HG02763 (cell line): Measurements from ENCODE around the gene GMFB.
"Not testable (repeated sequence)": the region's sequence is repeated elsewhere in the genome, so short reads cannot be mapped to it uniquely, and the experiment has no call there.

Experiments
- ATAC-seq: cut with Tn5 transposase; IDR thresholded peaks from one replicate; pipeline ENCODE4 v1.9.1; 2021; ENCODE audit warnings: mild to moderate bottlenecking, moderate library complexity; ENCODE audit not compliant: unreplicated experiment

GMFB gene

GRCh38 chr14:54462048-54462447 is 26.7 kb downstream of the GMFB start:
- no peak for ATAC-seq

GRCh38 chr14:54459106-54459505 is 29.7 kb downstream of the GMFB start:
- no peak for ATAC-seq

- not testable (repeated sequence) for ATAC-seq
Observed at GRCh38 chr14:54458536-54458935, 30.2 kb downstream of the GMFB start.

DNA sequence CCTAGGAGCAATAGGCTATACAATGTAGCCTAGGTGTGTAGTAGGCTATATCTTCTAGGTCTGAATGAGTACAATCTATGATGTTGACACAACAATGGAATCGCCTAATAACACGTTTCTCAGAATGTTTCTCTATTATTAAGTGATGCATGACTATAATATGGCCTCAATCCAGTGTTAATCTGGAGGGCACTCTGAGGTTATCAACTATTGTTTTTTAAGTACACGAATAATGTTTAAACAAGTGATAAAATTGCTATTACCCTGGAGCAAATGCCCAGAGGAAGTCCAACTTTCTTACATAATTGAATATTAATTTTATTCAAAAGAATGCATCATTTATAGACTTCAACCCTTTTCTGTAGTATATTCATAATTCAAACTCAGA is 31.2 kb downstream of the GMFB start:
- no peak for ATAC-seq

DNA sequence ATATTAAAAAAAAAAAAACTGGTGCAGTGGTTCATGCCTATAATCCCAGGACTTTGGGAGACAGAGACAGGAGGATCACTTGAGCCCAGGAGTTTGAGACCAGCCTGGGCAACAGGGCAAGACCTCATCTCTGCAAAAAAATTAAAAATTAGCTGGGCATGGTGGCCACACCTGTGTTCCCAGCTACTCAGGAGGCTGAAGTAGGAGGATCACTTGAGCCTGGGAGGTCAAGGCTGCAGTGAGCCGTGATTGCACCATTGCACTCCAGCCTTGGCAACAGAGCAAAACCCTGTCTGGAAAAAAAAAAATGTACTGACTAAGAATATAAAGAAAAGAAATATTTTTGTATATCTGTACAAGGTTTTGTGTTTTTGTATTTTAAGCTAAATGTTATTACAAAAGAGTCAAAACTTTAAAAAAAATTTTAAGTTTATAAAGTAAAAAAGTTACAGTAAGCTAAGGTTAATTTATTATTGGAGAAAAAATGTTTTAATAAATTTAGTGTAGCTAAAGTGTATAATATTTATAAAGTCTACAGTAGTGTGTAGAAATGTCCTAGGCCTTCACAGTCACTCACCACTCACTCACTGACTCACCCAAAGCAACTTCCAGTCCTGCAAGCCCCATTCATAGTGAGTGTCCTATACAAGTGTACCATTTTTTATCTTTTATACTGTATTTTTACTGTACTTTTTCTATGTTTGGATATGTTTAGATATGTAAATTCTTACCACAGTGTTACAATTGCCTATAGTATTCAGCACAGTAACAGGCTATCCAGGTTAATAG is 31.8 kb downstream of the GMFB start:
- ATAC-seq = not testable (repeated sequence)

GRCh38 chr14:54455363-54455762 is 33.4 kb downstream of the GMFB start:
- no peak for ATAC-seq

DNA sequence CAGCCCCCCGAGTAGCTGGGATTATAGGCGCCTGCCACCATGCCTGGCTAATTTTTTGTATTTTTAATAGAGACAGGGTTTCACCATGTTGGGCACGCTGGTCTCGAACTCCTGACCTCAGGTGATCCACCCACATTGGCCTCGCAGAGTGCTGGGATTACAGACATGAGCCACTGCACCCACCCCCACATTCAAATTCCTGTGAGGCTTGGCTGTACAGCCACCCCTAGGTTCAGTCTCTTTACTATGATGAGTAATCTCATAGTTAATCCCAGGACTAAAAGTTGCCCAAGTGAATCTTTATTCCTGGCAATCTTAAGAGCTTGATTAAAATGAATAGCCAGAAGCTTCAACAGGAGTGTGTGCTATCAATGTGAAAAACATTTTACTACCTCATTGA is 34.8 kb downstream of the GMFB start:
- ATAC-seq = not testable (repeated sequence)

GRCh38 chr14:54453252-54453651 is 35.5 kb downstream of the GMFB start:
- ATAC-seq = no peak

- ATAC-seq = no peak
Observed at GRCh38 chr14:54451961-54452360, 36.8 kb downstream of the GMFB start.

- no peak for ATAC-seq
Observed at GRCh38 chr14:54451121-54451601, 37.6 kb downstream of the GMFB start.

DNA sequence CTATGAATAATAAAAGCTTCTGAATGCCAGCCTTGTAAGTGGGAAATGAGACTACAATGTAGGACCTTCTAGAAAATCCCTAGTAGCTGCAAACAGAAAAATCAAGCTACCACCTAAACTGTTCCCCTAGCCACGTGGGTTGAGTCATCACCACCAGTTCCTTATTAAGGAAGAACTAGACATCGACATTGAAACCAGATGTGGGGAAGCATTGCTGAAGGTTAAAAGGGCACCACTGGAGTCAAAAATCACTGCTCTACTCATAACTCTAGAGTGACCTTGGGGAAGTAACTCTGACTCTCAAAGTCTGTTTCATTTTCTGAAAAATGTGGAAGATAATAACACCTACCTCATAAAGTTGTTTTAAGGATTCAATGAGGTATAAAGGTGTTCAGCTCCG is 38.2 kb downstream of the GMFB start:
- peak; percentile 69 for ATAC-seq

- no peak for ATAC-seq
Observed at GRCh38 chr14:54447231-54447692, 41.5 kb downstream of the GMFB start.

DNA sequence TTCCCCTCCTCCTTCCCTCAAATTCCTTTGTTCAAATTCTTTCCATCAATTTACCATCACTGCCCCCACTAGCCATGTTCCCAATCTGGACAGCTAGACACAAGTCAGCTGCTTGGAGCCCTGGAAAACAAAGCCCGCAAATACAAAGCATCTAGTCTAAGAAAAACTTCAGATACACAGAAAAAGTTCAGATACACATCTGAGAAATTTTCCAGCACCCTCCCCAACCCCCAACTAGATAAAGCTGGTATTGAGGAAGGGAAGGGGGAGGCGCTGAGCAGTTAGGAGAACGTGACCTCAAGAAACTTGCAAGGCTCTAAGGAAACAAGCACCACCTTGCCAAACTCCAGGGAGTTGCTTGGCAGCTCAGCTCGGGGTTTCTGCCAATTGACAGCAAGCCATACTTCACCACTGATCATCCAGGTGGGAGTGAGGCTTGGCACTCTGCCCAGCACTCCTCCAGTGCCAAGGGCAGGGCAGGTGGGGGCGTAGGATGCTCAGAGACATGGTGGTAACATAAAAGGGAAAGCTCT is 42.6 kb downstream of the GMFB start:
- ATAC-seq = no peak

DNA sequence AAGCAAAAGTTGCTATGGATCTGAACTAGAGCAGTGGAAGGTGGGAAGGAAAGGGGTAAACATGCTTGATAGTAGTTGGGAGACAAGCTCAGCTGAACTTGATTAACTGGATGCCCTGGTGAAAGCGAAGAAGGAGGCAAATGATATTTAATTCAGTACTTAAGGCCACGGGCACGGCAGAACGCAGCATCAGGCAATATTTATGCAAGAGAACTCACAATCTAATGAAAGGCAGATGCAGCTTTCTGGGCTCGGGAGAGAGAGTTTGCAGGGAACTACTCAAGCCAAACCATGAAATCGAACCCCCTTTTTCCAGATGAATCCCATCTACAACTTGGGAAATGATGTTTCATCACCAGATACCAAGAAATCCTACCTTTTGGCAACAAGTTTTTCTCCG is 44.1 kb downstream of the GMFB start:
- no peak for ATAC-seq

DNA sequence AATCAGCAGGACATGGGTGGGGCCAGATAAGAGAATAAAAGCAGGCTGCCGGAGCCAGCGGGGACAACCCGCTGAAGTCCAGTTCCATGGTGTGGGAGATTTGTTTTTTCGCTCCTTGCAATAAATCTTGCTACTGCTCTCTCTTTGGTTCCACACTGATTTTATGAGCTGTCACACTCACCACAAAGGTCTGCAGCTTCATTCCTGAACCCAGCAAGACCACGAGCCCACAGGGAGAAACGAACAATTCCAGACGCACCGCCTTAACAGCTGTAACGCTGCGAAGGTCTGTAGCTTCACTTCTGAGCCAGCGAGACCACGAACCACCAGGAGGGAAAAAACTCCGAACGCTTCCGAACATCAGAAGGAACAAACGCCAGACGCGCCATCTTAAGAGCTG is 44.8 kb downstream of the GMFB start:
- ATAC-seq = no peak

- ATAC-seq = not testable (repeated sequence)
Observed at GRCh38 chr14:54442961-54443360, 45.8 kb downstream of the GMFB start.

DNA sequence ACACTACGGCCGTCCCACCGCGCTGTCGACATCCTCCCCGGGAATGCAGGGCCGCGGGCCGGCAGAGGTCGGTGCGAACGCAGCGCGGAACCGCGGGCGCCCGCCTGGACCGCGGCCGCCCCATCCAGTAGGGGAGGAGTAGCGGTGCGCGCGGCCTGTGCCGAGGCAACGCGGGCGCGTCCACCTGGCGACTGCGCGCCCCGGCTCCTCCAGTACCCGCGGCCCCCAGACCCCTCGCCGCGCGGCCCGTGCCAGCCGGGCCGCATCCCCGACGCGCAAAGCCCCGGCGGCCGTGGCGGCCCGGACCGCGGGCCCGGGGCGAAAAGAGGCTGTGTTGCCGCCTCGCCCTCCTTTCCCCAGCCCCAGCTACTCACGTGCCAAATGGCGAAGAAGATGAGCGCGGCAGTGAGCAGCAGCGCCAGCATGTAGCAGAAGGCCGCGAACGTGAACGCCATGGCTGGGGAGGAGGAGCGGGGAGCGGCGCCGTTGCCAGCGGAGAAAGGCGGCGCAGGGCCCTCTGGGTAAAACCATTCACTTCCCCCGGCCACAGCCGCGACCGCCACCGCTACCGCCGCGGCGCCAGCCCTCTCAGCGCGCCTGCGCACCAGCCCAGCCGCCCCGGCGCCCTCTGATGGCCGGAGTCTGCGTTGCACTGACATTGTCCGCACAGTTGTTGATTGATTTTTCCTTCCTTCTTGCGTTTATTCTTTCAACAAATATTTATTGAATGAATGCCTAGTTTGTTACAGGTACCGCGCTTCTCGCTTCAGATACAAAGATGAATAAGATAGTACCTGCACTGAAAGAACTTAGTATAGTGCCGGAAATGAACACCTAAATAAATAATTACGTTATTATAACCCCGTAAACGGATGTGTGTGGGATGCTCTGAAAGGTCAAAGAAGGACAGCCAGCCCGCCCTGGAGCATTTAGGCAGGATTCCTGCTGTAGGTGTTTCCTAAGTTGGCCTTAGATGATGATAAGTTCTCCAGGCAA is 47.6 kb downstream of the GMFB start, which contains the start of gene CNIH1:
CNIH1 (minus strand) TSS at position 502 of the 996 bp plus-strand sequence; CDS start at position 455, 47 bp downstream.
- peak; percentile 97 for ATAC-seq

DNA sequence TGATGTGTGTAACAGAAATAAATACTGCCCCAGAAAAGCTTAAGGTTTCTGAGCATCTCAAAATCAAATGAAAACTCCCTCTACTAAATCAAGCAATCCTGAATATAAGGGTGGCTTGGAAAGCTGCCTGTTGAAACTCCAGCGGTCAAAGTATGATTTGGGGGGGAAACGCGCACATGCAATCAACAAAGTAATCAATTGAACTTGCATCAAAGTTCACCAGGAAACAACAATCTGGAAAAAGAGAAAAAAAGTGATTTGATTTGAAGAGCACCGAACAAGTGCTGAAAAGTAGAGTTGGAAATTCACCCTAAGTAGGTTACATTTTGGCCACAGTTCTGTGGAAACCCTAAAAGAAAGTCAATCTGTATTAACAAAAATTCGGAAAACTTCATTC is 48.3 kb downstream of the GMFB start:
- ATAC-seq = no peak

- no peak for ATAC-seq
Observed at GRCh38 chr14:54440037-54440436, 48.7 kb downstream of the GMFB start.

GRCh38 chr14:54438703-54439102 is 50.1 kb downstream of the GMFB start:
- ATAC-seq = no peak

DNA sequence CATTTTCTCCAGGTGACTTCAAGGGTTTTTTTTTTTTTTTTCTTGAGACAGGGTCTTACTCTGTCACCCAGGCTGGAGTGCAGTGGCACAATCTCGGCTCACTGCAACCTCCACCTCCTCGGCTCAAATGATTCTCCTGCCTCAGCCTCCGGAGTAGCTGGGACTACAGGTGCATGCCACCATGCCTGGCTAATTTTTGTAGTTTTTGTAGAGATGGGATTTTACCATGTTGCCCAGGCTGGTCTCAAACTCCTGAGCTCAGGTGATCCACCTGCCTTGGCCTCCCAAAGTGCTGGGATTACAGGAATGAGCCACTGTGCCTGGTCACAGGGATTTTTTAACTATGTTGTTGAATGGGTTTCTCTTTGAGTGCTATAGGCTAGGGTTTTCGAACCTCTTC is 50.8 kb downstream of the GMFB start:
- ATAC-seq = not testable (repeated sequence)
